Activated B cell treated with CpG ODN at 0.5 μM for 24 hours (primary cell): ENCODE measurements around the gene TIMP3. TPM values are rescaled to one million over a fixed set of nuclear protein-coding genes. Genes with fewer than 3 reads are reported as not detected.

Experiments
- ATAC-seq: fragments of 200-7000 bp; cut with Tn5 transposase; one replicate; pipeline ENCODE4 v1.10.0; 2021; ENCODE audit warnings: low read depth, mild to moderate bottlenecking, moderate library complexity
- CTCF ChIA-PET: fragments of 350-600 bp; sonication (Branson Sonifier 250); formaldehyde crosslinking; loops from one replicate; lab custom pipeline; 2021; ENCODE audit warnings: antibody characterized with exemption; lab: Charles Lee
- POLR2A ChIA-PET: fragments of 350-600 bp; sonication (Branson Sonifier 250); formaldehyde crosslinking; loops from one replicate; lab custom pipeline; 2021; ENCODE audit warnings: antibody characterized with exemption; lab: Charles Lee
- DNase-seq: peaks from one replicate; pipeline ENCODE4 v3.0.0; 2022
- H3K27ac Mint-ChIP-seq: one replicate; pipeline ENCODE4 v1.8.0; 2020; ENCODE audit warnings: mixed read lengths
- H3K27me3 Mint-ChIP-seq: one replicate; pipeline ENCODE4 v1.8.0; 2021; ENCODE audit warnings: mixed read lengths
- H3K36me3 Mint-ChIP-seq: one replicate; pipeline ENCODE4 v1.8.0; 2021; ENCODE audit warnings: low read depth, mixed read lengths
- H3K4me1 Mint-ChIP-seq: one replicate; pipeline ENCODE4 v1.8.0; 2021; ENCODE audit warnings: mixed read lengths
- H3K4me3 Mint-ChIP-seq: one replicate; pipeline ENCODE4 v1.8.0; 2020; ENCODE audit warnings: mild to moderate bottlenecking, mixed read lengths
- H3K9me3 Mint-ChIP-seq: one replicate; pipeline ENCODE4 v1.8.0; 2020; ENCODE audit warnings: mixed read lengths
- CTCF ChIP-seq: fragments of 200-600 bp; IDR thresholded peaks from one replicate; pipeline ENCODE4 v1.8.0; 2022; ENCODE audit warnings: antibody characterized with exemption, mild to moderate bottlenecking
- intact Hi-C: fragments of 100-400 bp; cut with micrococcal nuclease; formaldehyde crosslinking; loops from one replicate; pipeline ENCODE4 v1.15.1; 2024
- total RNA-seq: library from RNA; stranded (reverse); gene quantifications from 2 replicates; pipeline ENCODE4 v1.2.3, GENCODE V29; 2022

TIMP3 gene
- total RNA-seq, 1 donor from 2014 or later: not detected

GRCh38 chr22:32843300-32843699 lies 41.8 kb downstream of the TIMP3 start:
- Mint-ChIP-seq H3K9me3 (no peaks in the 10 kb centered on the region), H3K4me3 (no peak overlapping the region), H3K27me3 (peaks cover 9% of the 10 kb centered on the region), H3K36me3 (no peaks in the 10 kb centered on the region), H3K4me1 (no peaks in the 10 kb centered on the region), H3K27ac (no peak overlapping the region)
- intact Hi-C loops: no loop called here
- CTCF ChIA-PET: no interaction called here
- no peak for TF ChIP-seq CTCF
- DNase-seq: no peak
- POLR2A ChIA-PET: no interaction called here
- no peak for ATAC-seq

- Mint-ChIP-seq H3K36me3 (no peaks in the 10 kb centered on the region), H3K27me3 (peaks cover 5% of the 10 kb centered on the region), H3K9me3 (no peaks in the 10 kb centered on the region), H3K27ac (no peak overlapping the region), H3K4me3 (no peak overlapping the region), H3K4me1 (no peaks in the 10 kb centered on the region)
- ChIA-PET CTCF (no interaction called here), POLR2A (no interaction called here)
- no peak for DNase-seq
- ATAC-seq: no peak
- no peak for TF ChIP-seq CTCF
- intact Hi-C loops: no loop called here
Measured at GRCh38 chr22:32844251-32844650, 42.7 kb downstream of the TIMP3 start.

- Mint-ChIP-seq H3K27ac (no peak overlapping the region), H3K4me1 (no peaks in the 10 kb centered on the region), H3K4me3 (no peak overlapping the region), H3K27me3 (peaks cover 9% of the 10 kb centered on the region), H3K9me3 (no peaks in the 10 kb centered on the region), H3K36me3 (no peaks in the 10 kb centered on the region)
- ATAC-seq (no peak), DNase-seq (no peak)
- ChIA-PET POLR2A (no interaction called here), CTCF (no interaction called here)
- TF ChIP-seq CTCF: no peak
- intact Hi-C loops: no loop called here
Measured at GRCh38 chr22:32846780-32847491, 45.4 kb downstream of the TIMP3 start.

- no peaks in the 10 kb centered on the region for H3K36me3 Mint-ChIP-seq
- CTCF ChIA-PET: no interaction called here
- no peaks in the 10 kb centered on the region for H3K9me3 Mint-ChIP-seq
- peaks cover 10% of the 10 kb centered on the region for H3K27me3 Mint-ChIP-seq
- H3K27ac Mint-ChIP-seq: no peak overlapping the region
- no peak for DNase-seq
- POLR2A ChIA-PET: no interaction called here
- no peak for TF ChIP-seq CTCF
- no peak overlapping the region for H3K4me3 Mint-ChIP-seq
- ATAC-seq: no peak
- intact Hi-C loops: no loop called here
- H3K4me1 Mint-ChIP-seq: peaks cover 7% of the 10 kb centered on the region
Measured at GRCh38 chr22:32848226-32848625, 46.7 kb downstream of the TIMP3 start.

- intact Hi-C loops: no loop called here
- no peaks in the 10 kb centered on the region for H3K9me3 Mint-ChIP-seq
- CTCF ChIA-PET: no interaction called here
- no peaks in the 10 kb centered on the region for H3K36me3 Mint-ChIP-seq
- peaks cover 7% of the 10 kb centered on the region for H3K4me1 Mint-ChIP-seq
- H3K27ac Mint-ChIP-seq: no peak overlapping the region
- DNase-seq (no peak), ATAC-seq (no peak)
- POLR2A ChIA-PET: no interaction called here
- no peak overlapping the region for H3K4me3 Mint-ChIP-seq
- peaks cover 4% of the 10 kb centered on the region for H3K27me3 Mint-ChIP-seq
- TF ChIP-seq CTCF: no peak
Measured at GRCh38 chr22:32849501-32849900, 48.0 kb downstream of the TIMP3 start.
